CD8-positive, alpha-beta memory T cell (primary cell): Measurements from ENCODE around the gene MCTP2. TPM values are rescaled to one million over a fixed set of nuclear protein-coding genes. Genes with fewer than 3 reads are reported as not detected.

Experiments
- CTCF ChIA-PET: fragments of 350-600 bp; sonication (Branson Sonifier 250); formaldehyde crosslinking; loops from one replicate; lab custom pipeline; 2021; ENCODE audit warnings: antibody characterized with exemption; lab: Charles Lee
- POLR2A ChIA-PET: fragments of 350-600 bp; sonication (Branson Sonifier 250); formaldehyde crosslinking; loops from one replicate; lab custom pipeline; 2021; ENCODE audit warnings: antibody characterized with exemption; lab: Charles Lee
- DNase-seq, 5 donors: peaks; one replicate each; pipeline versions ENCODE4 v3.0.0 to v3.0.0-alpha.2; 2020 to 2022; ENCODE audit warnings: mixed read lengths in 1 of 5
- H3K27ac ChIP-seq: one replicate; pipeline ENCODE4 v1.7.0; 2013; ENCODE audit warnings: low read depth, mild to moderate bottlenecking, low read length, moderate library complexity
- H3K27me3 ChIP-seq: 2 replicates; pipeline ENCODE4 v1.7.0; 2013; ENCODE audit warnings: low read length, mild to moderate bottlenecking; ENCODE audit not compliant: insufficient read depth, poor library complexity, severe bottlenecking
- H3K36me3 ChIP-seq: 2 replicates; pipeline ENCODE4 v1.7.0; 2013; ENCODE audit warnings: mild to moderate bottlenecking, low read length, moderate library complexity; ENCODE audit not compliant: insufficient read depth
- H3K4me1 ChIP-seq: 2 replicates; pipeline ENCODE4 v1.7.0; 2013; ENCODE audit warnings: mild to moderate bottlenecking, low read length, moderate library complexity; ENCODE audit not compliant: insufficient read depth
- H3K4me3 ChIP-seq: 2 replicates; pipeline ENCODE4 v1.7.0; 2013; ENCODE audit warnings: mild to moderate bottlenecking, low read length
- H3K9me3 ChIP-seq: 2 replicates; pipeline ENCODE4 v1.7.0; 2013; ENCODE audit warnings: mild to moderate bottlenecking, low read length
- H3K27ac Mint-ChIP-seq, 8 donors: one replicate each; pipeline ENCODE4 v1.8.0; 2020 to 2021; ENCODE audit warnings: mixed read lengths in 8 of 8, mild to moderate bottlenecking in 6 of 8, inconsistent platforms in 3 of 8, moderate library complexity in 3 of 8
- H3K27me3 Mint-ChIP-seq, 2 donors: one replicate each; pipeline ENCODE4 v1.8.0; 2020 to 2021; ENCODE audit warnings: mixed read lengths in 2 of 2, mild to moderate bottlenecking in 1 of 2, moderate library complexity in 1 of 2
- H3K36me3 Mint-ChIP-seq, 3 donors: one replicate each; pipeline ENCODE4 v1.8.0; 2020 to 2021; ENCODE audit warnings: mixed read lengths in 3 of 3, inconsistent platforms in 1 of 3, mild to moderate bottlenecking in 1 of 3
- H3K4me1 Mint-ChIP-seq, 3 donors: one replicate each; pipeline ENCODE4 v1.8.0; 2020 to 2021; ENCODE audit warnings: mixed read lengths in 3 of 3, inconsistent platforms in 1 of 3, mild to moderate bottlenecking in 1 of 3
- H3K4me3 Mint-ChIP-seq, 7 donors: one replicate each; pipeline ENCODE4 v1.8.0; 2020 to 2021; ENCODE audit warnings: mixed read lengths in 7 of 7, mild to moderate bottlenecking in 6 of 7, moderate library complexity in 4 of 7, inconsistent platforms in 2 of 7
- H3K9me3 Mint-ChIP-seq, 5 donors: one replicate each; pipeline ENCODE4 v1.8.0; 2020 to 2022; ENCODE audit warnings: mixed read lengths in 5 of 5, mild to moderate bottlenecking in 3 of 5, moderate library complexity in 2 of 5, inconsistent platforms in 1 of 5
- polyA plus RNA-seq: library from polyadenylated mRNA; unstranded; fragments of 300-500 nt; fragmentation: Illumina TruSeq; gene quantifications from one replicate; pipeline ENCODE4 v1.2.3, GENCODE V29; 2021
- total RNA-seq, 2 experiments: library from RNA; stranded (reverse); gene quantifications; one replicate each; pipeline ENCODE4 v1.2.3, GENCODE V29; 2021

The MCTP2 gene
- total and polyA plus RNA-seq, 3 experiments from 2014 or later = 13.6 to 17.0 (median 16.5) TPM

DNA sequence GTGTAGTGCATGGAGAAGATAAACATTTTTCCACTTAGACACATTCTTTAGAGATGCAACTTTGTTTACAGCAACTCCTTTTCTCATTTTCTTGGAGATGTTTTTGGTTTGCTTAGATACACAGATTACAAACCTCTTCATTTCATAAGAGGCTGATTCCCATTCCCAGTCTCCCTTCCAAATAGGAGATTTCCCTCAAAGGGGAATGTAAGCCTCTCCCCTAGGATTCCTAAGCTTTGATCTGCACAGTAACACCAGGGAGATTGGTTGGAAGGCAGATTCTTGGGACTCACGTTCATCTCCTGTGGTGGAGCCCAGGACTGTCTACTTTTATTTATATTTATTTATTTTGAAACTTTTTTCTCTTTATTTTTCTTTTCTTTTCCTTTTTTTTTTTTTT is 63.2 kb downstream of the MCTP2 start:
- Mint-ChIP-seq H3K27me3 (no peaks in the 10 kb centered on the region), H3K36me3 (peaks cover 1 to 9% (median 7%) of the 10 kb centered on the region in 3 donors), H3K4me1 (peaks cover 46 to 58% (median 57%) of the 10 kb centered on the region in 3 donors), H3K9me3 (no peaks in the 10 kb centered on the region), H3K27ac (peak overlapping the region in 3 of 8 donors; percentile 7 to 81 (median 58)), H3K4me3 (no peak overlapping the region)
- Histone ChIP-seq H3K4me3 (no peak overlapping the region), H3K27ac (no peak overlapping the region), H3K27me3 (no peaks in the 10 kb centered on the region), H3K9me3 (no peaks in the 10 kb centered on the region), H3K36me3 (no peaks in the 10 kb centered on the region), H3K4me1 (peaks cover 6% of the 10 kb centered on the region)
- CTCF ChIA-PET = interaction anchor here (1.3 kb wide), 1 partner anchor 64 kb away, joined by 3 read pairs; no protein-coding TSS in a partner anchor
- no peak for DNase-seq
- POLR2A ChIA-PET = no interaction called here

DNA sequence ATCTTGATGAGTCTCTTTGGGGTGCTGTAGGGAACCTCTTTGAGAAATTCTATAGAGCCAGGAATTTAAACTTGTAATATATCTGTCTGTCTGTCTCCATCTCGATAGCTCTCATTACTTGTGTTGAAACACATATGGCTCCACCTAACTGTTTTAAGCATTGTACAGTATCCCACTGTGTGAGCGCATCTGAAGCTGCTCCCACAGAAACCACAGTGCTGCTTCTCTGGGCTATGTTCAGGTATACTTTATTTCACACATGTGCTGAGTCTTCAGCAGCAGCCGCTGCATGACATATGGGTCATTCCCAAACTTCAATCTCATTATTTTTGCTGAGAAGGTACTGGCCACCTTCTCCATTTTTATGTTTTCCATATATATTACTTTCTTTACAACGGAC is 63.9 kb downstream of the MCTP2 start:
- H3K9me3 ChIP-seq = no peaks in the 10 kb centered on the region
- H3K4me1 Mint-ChIP-seq = peaks cover 46 to 60% (median 59%) of the 10 kb centered on the region in 3 donors
- no peak for DNase-seq
- H3K4me1 ChIP-seq = peaks cover 6% of the 10 kb centered on the region
- CTCF ChIA-PET = interaction anchor here (1.3 to 2.8 kb wide), 2 partner anchors 28 to 64 kb away, joined by 3 to 11 read pairs; no protein-coding TSS in a partner anchor
- no peaks in the 10 kb centered on the region for H3K36me3 ChIP-seq
- H3K27me3 Mint-ChIP-seq = no peaks in the 10 kb centered on the region
- H3K4me3 Mint-ChIP-seq = peak overlapping the region in 1 of 7 donors; percentile 52
- H3K9me3 Mint-ChIP-seq = no peaks in the 10 kb centered on the region
- no peaks in the 10 kb centered on the region for H3K27me3 ChIP-seq
- H3K36me3 Mint-ChIP-seq = peaks cover 1 to 8% (median 7%) of the 10 kb centered on the region in 3 donors
- H3K4me3 ChIP-seq = no peak overlapping the region
- peak overlapping the region in 3 of 8 donors; percentile 9 to 61 (median 29) for H3K27ac Mint-ChIP-seq
- no peak overlapping the region for H3K27ac ChIP-seq
- POLR2A ChIA-PET = no interaction called here

DNA sequence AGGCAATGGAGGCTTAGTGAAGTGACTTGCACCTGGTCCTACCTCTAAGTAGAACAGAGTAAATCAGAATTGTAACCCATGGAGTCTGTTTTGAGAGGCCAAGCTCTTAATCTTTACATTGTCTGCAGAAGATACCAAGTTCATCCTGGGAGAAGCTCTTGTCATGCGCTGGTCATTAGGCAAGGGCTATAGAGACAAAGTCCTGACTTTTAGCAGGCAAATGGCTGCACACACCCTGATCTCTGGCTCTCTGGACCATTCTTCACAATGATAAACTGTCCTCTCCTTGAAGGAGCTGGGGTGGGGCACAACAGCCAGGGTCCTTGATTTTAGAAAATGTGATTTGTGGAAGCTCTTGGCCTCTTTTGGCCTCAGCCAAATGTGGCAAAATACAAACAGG is 65.4 kb downstream of the MCTP2 start:
- H3K4me1 Mint-ChIP-seq = peaks cover 48 to 67% (median 59%) of the 10 kb centered on the region in 3 donors
- H3K9me3 Mint-ChIP-seq = no peaks in the 10 kb centered on the region
- no peak for DNase-seq

DNA sequence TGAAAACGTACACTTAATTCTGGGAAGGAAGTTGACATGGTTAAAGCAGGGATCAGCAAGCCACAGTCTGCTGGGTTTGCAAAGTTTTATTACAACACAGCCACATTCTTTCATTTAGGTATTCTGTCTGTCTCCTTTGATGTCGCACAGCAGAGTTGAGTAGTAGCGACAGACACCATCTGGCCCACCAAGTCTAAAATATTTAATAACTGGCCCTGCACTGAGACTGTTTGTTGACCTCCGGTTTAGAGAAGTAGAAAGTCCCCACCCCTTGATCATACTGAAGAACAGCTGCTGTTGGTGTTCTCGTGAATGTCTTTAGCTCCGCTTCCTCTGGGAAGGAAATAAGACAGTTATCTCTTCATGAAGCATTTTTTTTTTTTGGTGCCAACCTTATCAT is 66.2 kb downstream of the MCTP2 start:
- no peaks in the 10 kb centered on the region for H3K27me3 ChIP-seq
- H3K36me3 Mint-ChIP-seq = peaks cover 11 to 21% (median 14%) of the 10 kb centered on the region in 3 donors
- ChIA-PET CTCF (interaction anchor here (2.8 kb wide), 1 partner anchor 26 kb away, joined by 11 read pairs; no protein-coding TSS in a partner anchor), POLR2A (no interaction called here)
- no peak overlapping the region for H3K4me3 ChIP-seq
- no peaks in the 10 kb centered on the region for H3K27me3 Mint-ChIP-seq
- no peaks in the 10 kb centered on the region for H3K9me3 ChIP-seq
- H3K27ac Mint-ChIP-seq = peak overlapping the region in 5 of 8 donors; percentile 31 to 72 (median 61)
- no peak for DNase-seq
- H3K4me3 Mint-ChIP-seq = peak overlapping the region in 1 of 7 donors; percentile 1
- no peaks in the 10 kb centered on the region for H3K36me3 ChIP-seq
- no peak overlapping the region for H3K27ac ChIP-seq
- H3K4me1 Mint-ChIP-seq = peaks cover 43 to 70% (median 54%) of the 10 kb centered on the region in 3 donors
- H3K4me1 ChIP-seq = peaks cover 6% of the 10 kb centered on the region
- peaks cover 0 to under 1% (median 0%) of the 10 kb centered on the region in 5 donors for H3K9me3 Mint-ChIP-seq

More for the DNA sequence above, 65.4 kb downstream of the MCTP2 start:
- ChIA-PET CTCF (interaction anchor here (2.8 kb wide), 1 partner anchor 27 kb away, joined by 11 read pairs; no protein-coding TSS in a partner anchor), POLR2A (no interaction called here)
- Mint-ChIP-seq H3K4me3 (no peak overlapping the region), H3K36me3 (peaks cover 5 to 13% (median 6%) of the 10 kb centered on the region in 3 donors), H3K27me3 (no peaks in the 10 kb centered on the region), H3K27ac (peak overlapping the region in 3 of 8 donors; percentile 27 to 66 (median 42))
- Histone ChIP-seq H3K9me3 (no peaks in the 10 kb centered on the region), H3K27ac (no peak overlapping the region), H3K27me3 (no peaks in the 10 kb centered on the region), H3K4me1 (peaks cover 6% of the 10 kb centered on the region), H3K36me3 (no peaks in the 10 kb centered on the region), H3K4me3 (no peak overlapping the region)

DNA sequence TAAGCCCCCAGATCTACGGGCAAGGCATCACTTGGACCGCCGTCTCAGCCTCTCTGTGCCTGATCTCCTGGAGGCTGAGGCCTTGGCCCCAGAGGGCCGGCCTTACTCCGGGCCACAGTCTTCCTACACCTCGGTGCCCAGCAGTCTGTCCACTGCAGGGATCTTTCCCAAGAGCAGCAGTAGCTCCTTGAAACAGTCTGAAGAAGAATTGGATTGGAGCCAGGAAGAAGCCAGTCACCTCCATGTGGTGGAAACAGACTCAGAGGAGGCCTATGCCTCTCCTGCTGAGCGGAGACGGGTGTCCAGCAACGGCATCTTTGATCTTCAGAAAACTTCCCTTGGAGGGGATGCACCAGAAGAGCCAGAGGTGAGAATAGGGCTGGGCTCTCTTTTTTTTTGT is 67.0 kb downstream of the MCTP2 start:
- Mint-ChIP-seq H3K4me1 (peaks cover 39 to 64% (median 54%) of the 10 kb centered on the region in 3 donors), H3K4me3 (no peak overlapping the region)
- POLR2A ChIA-PET = no interaction called here

DNA sequence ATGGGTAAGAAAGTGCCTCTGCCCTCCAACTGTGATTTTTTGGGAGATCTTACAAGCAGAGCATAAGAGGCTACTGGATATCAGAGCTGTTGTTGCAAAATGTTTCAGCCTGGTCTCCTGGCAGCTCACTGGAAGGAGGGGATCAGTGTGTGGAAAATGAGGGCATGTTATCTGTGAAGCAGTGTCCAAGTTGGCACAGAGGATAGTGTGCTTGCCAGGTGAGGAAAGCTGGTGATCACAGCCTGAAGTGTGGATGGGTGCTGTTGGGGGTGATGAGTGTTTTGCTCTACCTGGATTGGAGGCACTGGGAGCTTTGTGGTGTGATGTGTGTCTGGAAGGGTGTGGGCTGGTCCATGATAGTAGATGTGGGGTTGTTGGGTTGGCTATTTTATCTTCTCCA is 69.3 kb downstream of the MCTP2 start:
- H3K9me3 Mint-ChIP-seq = peaks cover 0 to 3% (median 0%) of the 10 kb centered on the region in 5 donors
- CTCF ChIA-PET = no interaction called here

More for the DNA sequence above, 67.0 kb downstream of the MCTP2 start:
- Histone ChIP-seq H3K4me3 (no peak overlapping the region), H3K4me1 (peaks cover 6% of the 10 kb centered on the region), H3K9me3 (no peaks in the 10 kb centered on the region), H3K27me3 (no peaks in the 10 kb centered on the region), H3K27ac (no peak overlapping the region), H3K36me3 (no peaks in the 10 kb centered on the region)
- DNase-seq = no peak
- H3K36me3 Mint-ChIP-seq = peaks cover 11 to 28% (median 21%) of the 10 kb centered on the region in 3 donors
- peak overlapping the region in 1 of 8 donors; percentile 17 for H3K27ac Mint-ChIP-seq
- H3K9me3 Mint-ChIP-seq = peaks cover 0 to 3% (median 0%) of the 10 kb centered on the region in 5 donors
- H3K27me3 Mint-ChIP-seq = no peaks in the 10 kb centered on the region
- CTCF ChIA-PET = interaction anchor here (2.8 kb wide), 1 partner anchor 25 kb away, joined by 11 read pairs; no protein-coding TSS in a partner anchor

DNA sequence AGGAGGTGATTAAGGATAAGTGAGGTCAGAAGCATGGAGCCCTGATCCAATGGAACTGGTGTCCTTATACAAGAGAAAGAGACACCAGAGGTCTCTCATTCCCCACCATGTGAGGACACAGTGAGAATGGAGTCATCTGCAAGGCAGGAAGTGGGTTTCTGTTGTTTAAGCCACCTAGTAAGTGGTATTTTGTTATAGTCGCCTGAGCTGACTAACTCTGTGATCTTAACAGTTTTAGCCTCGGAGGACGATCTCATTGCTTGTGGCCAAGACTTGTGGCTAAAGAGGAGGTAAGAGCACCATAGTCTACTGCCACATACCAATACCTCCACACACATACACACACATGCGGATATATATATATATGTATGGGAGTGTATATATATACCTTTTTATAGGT is 73.8 kb downstream of the MCTP2 start:
- no peak overlapping the region for H3K27ac ChIP-seq
- Mint-ChIP-seq H3K9me3 (peaks cover 0 to 3% (median 0%) of the 10 kb centered on the region in 5 donors), H3K27ac (peak overlapping the region; percentile 37 to 90 (median 72)), H3K4me3 (peak overlapping the region in 6 of 7 donors; percentile 7 to 80 (median 56)), H3K4me1 (peaks cover 39 to 58% (median 56%) of the 10 kb centered on the region in 3 donors), H3K27me3 (no peaks in the 10 kb centered on the region), H3K36me3 (peaks cover 25 to 34% (median 31%) of the 10 kb centered on the region in 3 donors)
- no peaks in the 10 kb centered on the region for H3K27me3 ChIP-seq
- ChIA-PET POLR2A (interaction anchor here (0.8 to 2.6 kb wide), 2 partner anchors 74 to 75 kb away, joined by 3 to 10 read pairs; partner anchors contain the start of gene MCTP2), CTCF (interaction anchor here (0.9 to 3.5 kb wide), 4 partner anchors 17 to 141 kb away, joined by 3 to 14 read pairs (median 4); no protein-coding TSS in a partner anchor)
- DNase-seq = peak in 2 of 5 donors; percentile 55 to 65
- peaks cover 34% of the 10 kb centered on the region for H3K4me1 ChIP-seq
- H3K9me3 ChIP-seq = no peaks in the 10 kb centered on the region
- H3K4me3 ChIP-seq = no peak overlapping the region
- H3K36me3 ChIP-seq = no peaks in the 10 kb centered on the region

More for the DNA sequence above, 69.3 kb downstream of the MCTP2 start:
- Histone ChIP-seq H3K36me3 (no peaks in the 10 kb centered on the region), H3K4me1 (peaks cover 19% of the 10 kb centered on the region), H3K9me3 (no peaks in the 10 kb centered on the region), H3K27me3 (no peaks in the 10 kb centered on the region), H3K27ac (no peak overlapping the region), H3K4me3 (no peak overlapping the region)
- DNase-seq = no peak
- Mint-ChIP-seq H3K27ac (peak overlapping the region in 2 of 8 donors; percentile 31 to 59), H3K4me3 (no peak overlapping the region), H3K36me3 (peaks cover 21 to 36% (median 34%) of the 10 kb centered on the region in 3 donors), H3K4me1 (peaks cover 43 to 66% (median 55%) of the 10 kb centered on the region in 3 donors), H3K27me3 (no peaks in the 10 kb centered on the region)
- POLR2A ChIA-PET = interaction anchor here (0.6 kb wide), 1 partner anchor 136 kb away, joined by 3 read pairs; no protein-coding TSS in a partner anchor
